ENCODE data around the gene EXOC3. TPM values are rescaled to one million over a fixed set of nuclear protein-coding genes. Genes with fewer than 3 reads are reported as not detected.
A peak's percentile ranks its signal among the peaks of the same experiment; 100 is the strongest.
"Not testable (repeated sequence)": the region's sequence is repeated elsewhere in the genome, so short reads cannot be mapped to it uniquely, and the experiment has no call there.

The EXOC3 gene
- total RNA-seq, 4 donors from 2014 or later: 39.1 to 54.6 (median 42.8) TPM

DNA sequence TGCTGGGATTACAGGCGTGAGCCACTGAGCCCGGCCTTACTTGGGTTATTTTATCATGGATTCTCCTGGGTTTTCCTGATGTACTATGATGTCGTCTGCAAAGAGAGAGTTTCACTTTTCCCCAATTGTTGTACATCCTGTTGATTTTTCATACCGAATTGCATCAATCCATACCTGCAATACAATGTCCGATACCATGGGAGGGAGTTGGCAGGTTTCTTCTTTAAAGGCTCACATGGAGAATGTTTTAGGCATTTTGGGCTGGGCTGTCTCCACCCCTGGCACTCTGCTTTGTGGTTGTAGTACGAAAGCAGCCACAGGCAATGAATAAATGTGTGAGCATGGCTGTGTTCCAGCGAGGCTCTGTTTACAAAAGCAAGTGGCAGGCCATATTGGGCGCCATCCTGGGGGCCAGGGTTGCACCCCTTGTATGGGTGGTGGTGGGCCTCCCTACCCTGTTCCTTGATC lies 35.1 kb upstream of the EXOC3 start:
- no peak for DNase-seq
- 38 to 65% methylated on average over 5 to 8 of the region's 8 CpGs for WGBS, 2 donors
- Histone ChIP-seq H3K9me3 (no peaks in the 10 kb centered on the region), H3K4me3 (no peak overlapping the region), H3K36me3 (no peaks in the 10 kb centered on the region), H3K27me3 (peaks cover 0 to 15% (median 0%) of the 10 kb centered on the region in 4 donors), H3K4me1 (peaks cover 0 to 7% (median 0%) of the 10 kb centered on the region in 3 donors), H3K27ac (no peak overlapping the region)
- intact Hi-C loops (cut with DNase I): no loop called here
- TF ChIP-seq, protein P1, sequence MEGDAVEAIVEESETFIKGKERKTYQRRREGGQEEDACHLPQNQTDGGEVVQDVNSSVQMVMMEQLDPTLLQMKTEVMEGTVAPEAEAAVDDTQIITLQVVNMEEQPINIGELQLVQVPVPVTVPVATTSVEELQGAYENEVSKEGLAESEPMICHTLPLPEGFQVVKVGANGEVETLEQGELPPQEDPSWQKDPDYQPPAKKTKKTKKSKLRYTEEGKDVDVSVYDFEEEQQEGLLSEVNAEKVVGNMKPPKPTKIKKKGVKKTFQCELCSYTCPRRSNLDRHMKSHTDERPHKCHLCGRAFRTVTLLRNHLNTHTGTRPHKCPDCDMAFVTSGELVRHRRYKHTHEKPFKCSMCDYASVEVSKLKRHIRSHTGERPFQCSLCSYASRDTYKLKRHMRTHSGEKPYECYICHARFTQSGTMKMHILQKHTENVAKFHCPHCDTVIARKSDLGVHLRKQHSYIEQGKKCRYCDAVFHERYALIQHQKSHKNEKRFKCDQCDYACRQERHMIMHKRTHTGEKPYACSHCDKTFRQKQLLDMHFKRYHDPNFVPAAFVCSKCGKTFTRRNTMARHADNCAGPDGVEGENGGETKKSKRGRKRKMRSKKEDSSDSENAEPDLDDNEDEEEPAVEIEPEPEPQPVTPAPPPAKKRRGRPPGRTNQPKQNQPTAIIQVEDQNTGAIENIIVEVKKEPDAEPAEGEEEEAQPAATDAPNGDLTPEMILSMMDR (IDR thresholded peaks at IDR 0.05): no peak
- TF ChIP-seq POLR2A (IDR thresholded peaks at IDR 0.05): no peak

DNA sequence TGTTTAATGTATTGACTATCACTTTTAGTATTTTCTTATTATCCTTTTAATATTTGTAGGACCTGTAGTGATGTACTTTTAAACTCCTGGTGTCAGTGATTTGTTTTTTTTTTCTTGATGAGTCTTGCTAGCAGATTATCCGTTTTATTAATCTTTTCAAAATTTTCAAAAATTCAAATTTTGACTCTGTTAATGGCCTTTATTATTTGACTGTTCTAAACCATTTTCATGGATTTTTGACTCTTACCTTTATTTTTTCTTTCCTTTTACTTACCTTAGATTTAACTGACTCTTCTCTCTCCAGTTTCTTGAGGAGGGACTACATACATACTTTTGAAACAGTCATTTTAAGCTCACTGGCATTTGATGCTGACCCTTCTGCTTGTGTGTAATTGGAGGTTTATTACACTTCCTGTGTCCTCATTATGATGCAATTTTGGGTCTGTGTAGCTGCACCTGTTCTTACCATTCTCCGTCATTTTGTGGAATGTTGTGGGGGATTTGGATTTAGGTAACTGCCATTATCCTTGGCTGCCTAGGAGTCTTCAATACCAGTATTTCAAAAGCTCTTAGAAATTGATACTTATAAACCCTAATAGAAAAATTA lies 32.0 kb upstream of the EXOC3 start:
- Histone ChIP-seq H3K4me1 (peaks cover 4 to 17% (median 10%) of the 10 kb centered on the region in 3 donors), H3K9me3 (no peaks in the 10 kb centered on the region), H3K4me3 (no peak overlapping the region), H3K27me3 (peaks cover 0 to 6% (median 0%) of the 10 kb centered on the region in 4 donors), H3K27ac (no peak overlapping the region), H3K36me3 (no peaks in the 10 kb centered on the region)
- no peak for TF ChIP-seq POLR2A (IDR thresholded peaks at IDR 0.05)
- TF ChIP-seq, protein P1 (IDR thresholded peaks at IDR 0.05): no peak
- DNase-seq: no peak
- intact Hi-C loops (cut with DNase I): no loop called here
- 79 to 86% methylated on average over 2 of the region's 2 CpGs for WGBS, 2 donors

DNA sequence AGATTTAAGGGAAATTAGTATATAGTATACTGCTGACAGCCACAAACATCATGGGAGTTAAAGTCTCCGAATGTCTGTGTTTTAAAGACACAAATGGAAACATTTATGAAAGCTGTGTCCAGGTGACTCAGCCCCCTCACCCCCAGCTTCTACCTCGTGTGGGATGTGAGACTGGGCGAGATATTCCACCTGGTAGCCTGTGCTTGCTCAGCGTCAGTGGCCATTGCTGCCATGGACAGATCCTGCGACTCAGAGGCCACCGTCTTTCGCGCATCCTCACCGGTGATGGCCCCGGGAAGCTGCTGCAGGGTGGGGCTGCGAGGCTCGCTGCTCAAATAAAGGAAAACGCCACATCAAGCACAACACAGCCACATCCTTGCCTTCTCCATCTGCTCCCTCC lies 31.2 kb upstream of the EXOC3 start:
- intact Hi-C loops (cut with DNase I): no loop called here
- peaks cover 4 to 17% (median 14%) of the 10 kb centered on the region in 3 donors for H3K4me1 ChIP-seq
- no peaks in the 10 kb centered on the region for H3K36me3 ChIP-seq
- H3K4me3 ChIP-seq: no peak overlapping the region
- peaks cover 0 to 5% (median 0%) of the 10 kb centered on the region in 4 donors for H3K27me3 ChIP-seq
- WGBS, 2 donors: 81 to 85% methylated on average over 9 to 13 of the region's 13 CpGs
- H3K9me3 ChIP-seq: no peaks in the 10 kb centered on the region
- no peak overlapping the region for H3K27ac ChIP-seq
- TF ChIP-seq, protein P1 (IDR thresholded peaks at IDR 0.05): no peak
- TF ChIP-seq POLR2A (IDR thresholded peaks at IDR 0.05): no peak
- DNase-seq: no peak

DNA sequence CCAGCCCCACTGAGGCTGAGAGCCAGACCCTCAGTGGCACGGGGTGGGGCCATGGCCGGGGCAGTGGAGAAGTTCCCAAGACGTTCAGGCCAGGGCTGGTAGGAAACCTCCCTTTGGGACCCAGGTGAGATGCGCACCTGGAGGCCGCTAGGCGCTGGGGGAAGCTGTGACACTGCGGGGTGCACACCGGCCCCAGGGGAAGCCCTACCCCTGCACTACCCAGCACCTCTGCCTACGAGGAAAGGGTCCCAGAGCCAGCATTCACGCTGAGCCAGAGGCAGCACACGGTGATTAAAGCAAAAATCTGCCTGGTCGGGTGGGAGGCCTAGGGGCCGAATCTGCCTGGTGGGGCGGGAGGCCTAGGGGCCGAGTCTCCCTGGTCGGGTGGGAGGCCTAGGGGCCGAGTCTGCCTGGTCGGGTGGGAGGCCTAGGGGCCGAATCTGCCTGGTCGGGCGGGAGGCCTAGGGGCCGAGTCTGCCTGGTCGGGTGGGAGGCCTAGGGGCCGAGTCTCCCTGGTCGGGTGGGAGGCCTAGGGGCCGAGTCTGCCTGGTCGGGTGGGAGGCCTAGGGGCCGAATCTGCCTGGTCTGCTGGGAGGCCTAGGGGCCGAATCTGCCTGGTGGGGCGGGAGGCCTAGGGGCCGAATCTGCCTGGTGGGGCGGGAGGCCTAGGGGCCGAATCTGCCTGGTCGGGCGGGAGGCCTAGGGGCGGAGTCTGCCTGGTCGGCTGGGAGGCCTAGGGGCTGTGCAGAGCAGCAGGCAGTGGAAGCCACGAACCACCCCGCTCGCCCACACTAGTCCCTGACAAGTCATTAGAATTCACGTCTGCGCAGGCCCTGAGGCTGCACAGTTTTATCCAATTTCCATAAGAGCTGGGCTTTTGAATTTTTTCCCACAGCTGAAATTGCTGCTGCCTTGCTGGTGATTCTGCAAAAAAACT lies 27.7 kb upstream of the EXOC3 start:
- H3K4me3 ChIP-seq; H3K27me3 ChIP-seq; intact Hi-C loops (cut with DNase I); H3K9me3 ChIP-seq; DNase-seq; H3K36me3 ChIP-seq: not testable (repeated sequence)
- 50 to 74% methylated on average over 4 to 13 of the region's 42 CpGs for WGBS, 2 donors
- Histone ChIP-seq H3K27ac (peak overlapping the region in 2 of 4 donors; percentile 39 to 88), H3K4me1 (peaks cover 4 to 14% (median 10%) of the 10 kb centered on the region in 3 donors)

DNA sequence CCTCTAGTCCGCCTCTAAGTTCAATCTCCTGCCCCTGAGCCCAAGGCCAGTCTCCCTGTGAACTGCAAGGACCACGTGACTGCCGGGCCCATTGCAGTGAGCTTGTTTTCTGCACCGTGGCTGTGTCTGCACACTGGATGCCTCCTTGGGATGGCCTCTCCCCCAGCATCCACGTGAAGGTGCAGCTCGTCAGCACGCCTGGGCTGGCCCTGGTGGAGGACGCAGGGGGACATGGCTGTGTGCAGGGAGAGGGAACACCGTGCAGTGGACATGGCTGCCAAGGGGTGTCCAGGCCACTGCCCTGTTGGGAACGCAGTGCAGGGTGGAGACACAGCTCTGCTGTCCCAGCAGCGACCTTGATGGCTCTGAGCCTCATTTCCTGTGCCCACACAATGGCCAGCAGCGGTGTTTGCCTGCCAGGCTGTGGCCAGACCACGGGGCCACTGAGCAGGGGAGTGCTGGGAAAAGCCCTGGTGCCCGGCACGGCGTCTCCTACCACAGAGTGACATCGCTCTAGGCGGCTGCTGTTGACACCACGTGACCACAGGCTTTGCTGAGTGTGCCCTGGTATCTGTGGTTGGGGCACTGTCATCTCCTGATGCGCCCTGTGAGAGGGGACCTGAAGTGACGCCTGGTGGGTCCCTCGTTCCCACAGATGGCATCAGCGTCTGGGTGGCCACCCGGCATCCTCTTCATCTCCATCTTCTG lies 26.9 kb upstream of the EXOC3 start:
- intact Hi-C loops (cut with DNase I): no loop called here
- 52 to 79% methylated on average over 5 to 8 of the region's 24 CpGs for WGBS, 2 donors
- Histone ChIP-seq H3K9me3 (no peaks in the 10 kb centered on the region), H3K36me3 (no peaks in the 10 kb centered on the region), H3K4me1 (peaks cover 4 to 14% (median 10%) of the 10 kb centered on the region in 3 donors), H3K4me3 (no peak overlapping the region), H3K27me3 (no peaks in the 10 kb centered on the region), H3K27ac (peak overlapping the region in 1 of 4 donors; percentile 88)
- DNase-seq: no peak
- TF ChIP-seq POLR2A (IDR thresholded peaks at IDR 0.05): no peak
- TF ChIP-seq, protein P1 (IDR thresholded peaks at IDR 0.05): no peak
